NCI-H345 treated with DMSO at 0.1 percent for 48 hours (cell line): ENCODE measurements around the gene PKNOX1.
"Not testable (repeated sequence)": the region's sequence is repeated elsewhere in the genome, so short reads cannot be mapped to it uniquely, and the experiment has no call there.

ENCODE experiments used
- DNase-seq: peaks from one replicate; lab custom pipeline; 2025; ENCODE audit not compliant: unreplicated experiment; lab: John Stamatoyannopoulos, UW

The PKNOX1 gene

GRCh38 chr21:43045165-43045875 lies 71.0 kb downstream of the PKNOX1 start:
- not testable (repeated sequence) for DNase-seq

- not testable (repeated sequence) for DNase-seq
Observed at GRCh38 chr21:43045876-43046821, 71.8 kb downstream of the PKNOX1 start.

GRCh38 chr21:43053112-43053511 lies 78.8 kb downstream of the PKNOX1 start:
- DNase-seq: not testable (repeated sequence)

GRCh38 chr21:43062955-43063664 lies 88.7 kb downstream of the PKNOX1 start:
- not testable (repeated sequence) for DNase-seq

GRCh38 chr21:43064265-43064917 lies 90.0 kb downstream of the PKNOX1 start:
- DNase-seq: not testable (repeated sequence)

GRCh38 chr21:43065991-43066390 lies 91.6 kb downstream of the PKNOX1 start:
- not testable (repeated sequence) for DNase-seq

GRCh38 chr21:43066690-43067089 lies 92.3 kb downstream of the PKNOX1 start:
- DNase-seq: not testable (repeated sequence)

GRCh38 chr21:43068065-43068464 lies 93.7 kb downstream of the PKNOX1 start:
- not testable (repeated sequence) for DNase-seq

GRCh38 chr21:43069682-43070081 lies 95.3 kb downstream of the PKNOX1 start:
- DNase-seq: not testable (repeated sequence)

- DNase-seq: not testable (repeated sequence)
Observed at GRCh38 chr21:43072742-43073141, 98.4 kb downstream of the PKNOX1 start.

- DNase-seq: not testable (repeated sequence)
Observed at GRCh38 chr21:43074401-43075169, 100.2 kb downstream of the PKNOX1 start.

GRCh38 chr21:43075170-43076022 lies 101.0 kb downstream of the PKNOX1 start, which contains the start of gene CBS:
Gene CBS (minus strand): TSS chr21:43075835. CDS start chr21:43072193, 3,642 bp downstream.
- not testable (repeated sequence) for DNase-seq

- DNase-seq: not testable (repeated sequence)
Observed at GRCh38 chr21:43076023-43076637, 101.8 kb downstream of the PKNOX1 start.

- DNase-seq: not testable (repeated sequence)
Observed at GRCh38 chr21:43076643-43077042, 102.3 kb downstream of the PKNOX1 start.

GRCh38 chr21:43082587-43083300 lies 108.4 kb downstream of the PKNOX1 start:
- DNase-seq: not testable (repeated sequence)
